GM21619 (cell line): ENCODE data around the gene FOXRED2.
"Not testable (repeated sequence)": the region's sequence is repeated elsewhere in the genome, so short reads cannot be mapped to it uniquely, and the experiment has no call there.

ENCODE experiments used
- ATAC-seq: cut with Tn5 transposase; IDR thresholded peaks from one replicate; pipeline ENCODE4 v1.9.1; 2021; ENCODE audit not compliant: unreplicated experiment

FOXRED2 gene

GRCh38 chr22:36506637-36507517 is at the start of gene FOXRED2:
TSS of gene FOXRED2 (minus strand) at chr22:36507040. CDS start at chr22:36506422, 618 bp downstream.
- peak; percentile 68 for ATAC-seq

DNA sequence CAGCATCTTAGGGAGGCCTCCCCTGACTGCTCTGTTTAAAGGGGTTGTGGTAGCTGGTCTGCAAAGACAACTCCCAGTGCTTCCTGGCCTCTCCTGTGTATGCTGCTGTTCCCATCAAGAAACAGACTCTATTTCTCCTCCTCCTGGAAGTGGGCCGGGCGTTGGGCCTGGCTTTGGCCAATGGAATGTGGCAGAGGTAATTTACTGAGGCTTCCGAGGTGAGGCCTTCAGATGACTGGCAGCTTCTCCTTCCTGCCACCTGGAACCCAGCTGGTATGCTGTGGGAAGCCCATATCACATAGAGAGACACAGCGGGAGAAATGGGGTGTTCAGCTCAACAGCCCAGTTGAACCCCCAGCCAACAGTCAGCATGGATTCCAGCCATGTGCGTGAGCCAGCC is 47.3 kb upstream of the FOXRED2 start:
- no peak for ATAC-seq

DNA sequence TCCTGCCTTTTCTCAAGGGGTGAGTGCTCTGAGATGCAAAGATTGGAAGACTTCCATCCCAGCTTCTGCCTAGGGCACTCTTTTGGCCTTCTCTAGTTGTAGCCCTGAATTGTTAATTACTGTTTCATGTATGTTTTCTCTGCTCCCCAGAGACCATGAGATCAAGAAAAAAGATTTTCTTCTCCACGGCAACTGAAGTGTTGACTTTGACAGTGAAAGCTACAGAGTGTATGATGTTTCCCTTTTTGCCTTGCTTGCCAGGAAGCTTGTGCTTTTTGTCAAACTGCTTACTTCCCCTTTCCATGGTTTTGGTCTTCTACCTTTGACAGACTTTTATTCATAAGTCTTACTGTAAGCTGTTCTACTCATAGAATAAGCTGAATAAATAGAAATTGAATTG is 45.4 kb upstream of the FOXRED2 start:
- ATAC-seq, result no peak

- no peak for ATAC-seq
Measured at GRCh38 chr22:36550701-36551495, 44.1 kb upstream of the FOXRED2 start.

DNA sequence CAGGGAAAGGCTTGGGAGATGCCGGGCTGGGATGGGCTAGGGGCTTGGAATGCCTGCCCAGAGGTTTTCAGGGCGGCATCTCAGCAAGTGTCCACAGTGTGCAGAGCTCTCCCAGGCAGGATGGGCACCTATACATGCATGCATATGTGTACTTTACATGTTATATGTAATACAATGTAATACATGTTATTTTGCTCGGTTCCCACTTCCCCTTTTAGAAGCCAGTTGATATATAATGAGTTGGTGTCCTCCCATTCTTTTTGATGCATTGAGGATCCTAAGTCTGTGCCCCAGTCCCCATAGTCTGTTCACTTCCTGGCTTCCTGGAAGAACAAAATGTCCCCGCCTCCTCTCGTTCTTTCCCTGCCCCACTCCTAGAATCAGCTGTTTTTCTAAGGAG is 42.2 kb upstream of the FOXRED2 start:
- no peak for ATAC-seq

- no peak for ATAC-seq
Measured at GRCh38 chr22:36548606-36549005, 41.8 kb upstream of the FOXRED2 start.

DNA sequence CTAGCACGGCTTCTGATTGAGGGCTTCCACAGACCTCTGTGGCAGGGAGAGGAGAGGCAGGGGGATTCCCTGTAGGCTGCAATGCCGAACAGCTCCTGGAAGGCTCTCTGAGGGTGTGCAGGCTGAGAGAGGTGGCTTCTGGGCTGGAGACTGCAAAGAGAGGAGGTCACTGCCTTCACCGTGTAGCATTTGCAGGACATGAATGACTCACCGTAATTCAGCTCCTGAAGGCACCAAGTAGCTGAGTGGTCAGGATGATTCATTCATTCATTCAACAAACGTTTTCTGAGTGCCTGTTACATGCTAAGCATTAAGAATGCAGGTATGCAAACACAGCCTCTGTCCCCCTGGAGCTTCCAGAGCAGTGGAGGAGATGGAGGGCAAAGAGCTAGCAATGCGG is 40.1 kb upstream of the FOXRED2 start:
- ATAC-seq, result no peak

- no peak for ATAC-seq
Measured at GRCh38 chr22:36546092-36546804, 39.4 kb upstream of the FOXRED2 start.

GRCh38 chr22:36544107-36544620 is 37.3 kb upstream of the FOXRED2 start:
- ATAC-seq, result no peak

DNA sequence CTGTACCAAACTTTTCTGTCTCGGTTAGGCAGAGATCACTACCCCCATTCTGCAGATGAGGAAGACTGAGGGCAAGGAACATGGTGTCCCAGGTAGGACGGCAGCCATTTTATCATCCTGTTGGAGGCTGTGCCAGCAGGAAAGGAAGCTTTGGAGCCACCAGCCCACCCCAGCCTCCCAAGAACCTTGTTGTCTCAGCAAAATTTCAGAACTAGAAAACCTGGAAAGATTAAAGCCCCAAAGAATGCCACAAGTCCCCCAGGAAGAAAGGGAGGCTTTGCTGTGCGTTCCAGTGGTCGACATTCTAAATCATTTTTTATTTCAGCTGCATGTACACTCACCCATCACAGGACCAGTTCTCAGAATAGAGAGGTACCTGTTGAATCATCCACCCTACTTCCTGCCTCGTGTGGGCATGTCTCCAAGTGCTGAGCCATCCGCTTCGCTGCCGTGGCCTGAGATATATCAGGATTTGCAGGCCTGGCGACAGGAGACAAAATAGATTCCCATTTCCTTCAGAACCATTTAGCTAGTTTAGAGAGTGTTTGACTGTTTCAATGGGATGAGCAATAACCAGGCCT is 35.1 kb upstream of the FOXRED2 start:
- no peak for ATAC-seq

- no peak for ATAC-seq
Measured at GRCh38 chr22:36540867-36541642, 34.2 kb upstream of the FOXRED2 start.

GRCh38 chr22:36538529-36538928 is 31.7 kb upstream of the FOXRED2 start:
- no peak for ATAC-seq

DNA sequence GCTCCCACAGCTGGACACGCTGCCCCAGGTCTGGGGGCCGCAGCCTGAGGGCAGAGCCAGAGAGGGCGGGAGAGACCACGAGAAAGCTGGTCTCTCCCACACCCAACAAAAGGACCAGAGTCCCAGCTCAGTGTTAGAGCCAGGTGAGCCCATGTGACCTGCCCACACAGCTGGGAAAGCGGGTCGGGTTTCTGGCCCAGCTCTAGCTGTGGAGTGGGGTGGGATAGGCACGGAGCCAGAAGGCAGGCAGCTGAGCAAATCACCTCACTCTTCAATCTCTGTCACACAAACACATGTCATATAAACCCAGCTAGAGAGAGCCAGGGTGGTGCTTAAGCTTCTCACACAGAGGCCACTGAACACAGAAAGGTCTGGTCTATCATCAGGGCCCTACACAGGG is 29.9 kb upstream of the FOXRED2 start:
- no peak for ATAC-seq

DNA sequence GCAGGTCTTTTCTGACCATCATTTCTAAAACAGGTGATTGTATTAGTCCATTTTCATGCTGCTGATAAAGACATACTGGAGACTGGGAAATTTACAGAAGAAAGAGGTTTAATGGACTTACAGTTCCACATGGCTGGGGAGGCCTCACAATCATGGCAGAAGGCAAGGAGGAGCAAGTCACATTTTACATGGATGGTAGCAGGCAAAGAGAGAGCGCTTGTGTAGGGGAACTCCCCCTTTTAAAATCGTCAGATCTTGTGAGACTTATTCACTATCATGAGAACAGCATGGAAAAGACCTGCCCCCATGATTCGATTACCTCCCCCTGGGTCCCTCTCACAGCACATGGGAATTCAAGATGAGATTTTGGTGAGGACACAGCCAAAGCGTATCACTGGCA is 26.5 kb upstream of the FOXRED2 start:
- ATAC-seq, result not testable (repeated sequence)

DNA sequence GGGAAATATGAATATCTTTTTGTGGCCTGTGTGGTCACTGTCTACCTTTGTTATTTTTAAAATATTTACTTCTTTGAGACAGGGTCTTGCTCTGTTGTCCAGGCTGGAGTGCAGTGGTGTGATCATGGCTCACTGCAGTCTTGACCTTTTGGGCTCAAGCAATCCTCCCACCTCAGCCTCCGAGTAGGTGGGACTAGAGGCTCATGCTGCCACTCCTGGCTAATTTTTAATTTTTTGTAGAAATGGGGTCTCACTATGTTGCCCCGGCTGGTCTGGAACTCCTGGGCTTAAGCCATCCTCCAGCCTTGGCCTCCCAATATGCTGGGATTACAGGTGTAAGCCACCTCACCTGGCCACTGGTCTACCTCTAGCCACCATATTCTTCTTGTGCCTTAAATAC is 25.6 kb upstream of the FOXRED2 start:
- ATAC-seq, result no peak

DNA sequence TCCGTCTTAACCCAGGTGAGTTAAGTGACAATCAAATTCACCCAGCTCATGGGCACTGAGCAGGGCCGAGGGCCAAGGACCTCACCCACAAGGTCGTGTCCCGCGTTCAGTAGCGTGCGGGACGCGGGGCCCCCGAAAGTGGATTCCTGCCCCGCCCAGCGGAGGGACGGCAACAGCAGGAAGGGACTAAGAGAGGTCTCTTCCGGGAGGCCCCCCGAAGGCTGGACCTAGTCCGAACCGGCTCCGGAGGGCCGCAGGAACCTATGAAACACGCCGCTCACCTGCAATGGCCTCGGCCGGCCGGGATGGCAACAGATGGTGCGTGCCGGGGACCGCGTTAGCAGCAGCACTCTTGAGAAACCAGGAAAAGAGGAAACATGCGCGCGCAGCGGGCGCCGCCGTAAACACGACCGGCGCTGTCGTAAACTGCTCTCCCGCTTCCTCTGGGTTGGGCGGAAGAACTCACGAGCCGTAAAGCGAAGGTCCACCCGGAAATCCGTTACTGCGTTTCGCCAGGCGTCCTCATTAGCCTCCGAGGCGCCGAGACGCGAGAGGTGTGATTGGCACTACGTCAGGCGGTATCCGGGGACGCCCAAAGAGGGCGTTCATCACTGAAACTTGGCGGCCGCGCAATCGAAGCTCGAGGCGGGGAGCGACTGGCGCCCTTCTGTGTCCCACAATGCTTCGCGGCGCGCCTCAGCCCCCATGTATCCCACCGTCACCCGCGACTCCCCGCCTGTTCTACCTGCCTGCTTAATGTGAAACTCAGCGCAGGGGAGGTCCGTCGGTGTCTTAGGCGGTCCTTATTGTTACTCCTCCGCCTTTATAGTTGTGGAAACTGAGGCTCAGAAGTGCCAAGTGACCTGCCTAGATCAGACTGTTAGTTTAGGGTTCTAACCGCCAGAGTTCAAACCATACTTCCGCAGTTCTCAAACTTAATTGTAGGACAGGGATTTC is 22.2 kb upstream of the FOXRED2 start, which contains the start of gene EIF3D:
TSS of gene EIF3D (minus strand) at position 372 of the 957 bp plus-strand sequence. CDS start 3,045 bp downstream, outside the sequence.
- ATAC-seq, result peak; percentile 90

GRCh38 chr22:36528341-36528740 is 21.5 kb upstream of the FOXRED2 start:
- no peak for ATAC-seq

- ATAC-seq, result no peak
Measured at GRCh38 chr22:36522662-36523061, 15.8 kb upstream of the FOXRED2 start.

DNA sequence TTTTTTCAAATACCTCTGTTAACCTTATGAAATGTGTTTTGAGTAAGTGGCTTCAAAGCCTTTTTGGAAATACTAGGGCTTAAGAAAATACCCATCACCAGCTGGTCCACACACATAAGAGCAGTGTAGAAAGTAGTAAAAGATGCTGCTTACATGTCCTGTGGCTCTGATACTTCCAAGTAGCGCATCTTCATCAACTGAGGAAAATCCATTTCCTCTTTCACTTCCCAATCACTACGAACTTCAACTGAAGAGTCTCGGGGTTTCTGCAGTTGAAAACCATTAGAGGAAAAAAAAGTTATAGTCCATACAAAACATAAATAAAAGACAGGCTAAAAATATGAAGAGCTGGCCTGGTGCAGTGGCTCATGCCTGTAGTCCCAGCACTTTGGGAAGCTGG is 13.6 kb upstream of the FOXRED2 start:
- no peak for ATAC-seq
